OCI-LY1 (cell line): ENCODE measurements around the gene COL6A2.

Experiments
- H2AFZ ChIP-seq: fragments of 200-600 bp; sonication (generic), shearing (Covaris generic); 2 replicates; pipeline ENCODE4 v1.6.0; 2014; ENCODE audit warnings: antibody characterized with exemption, mild to moderate bottlenecking, low read length
- H3F3A ChIP-seq: fragments of 200-600 bp; sonication (generic), shearing (Covaris generic); 2 replicates; pipeline ENCODE4 v1.6.0; 2014; ENCODE audit warnings: mild to moderate bottlenecking, antibody characterized with exemption, low read length, moderate library complexity; ENCODE audit not compliant: insufficient read depth
- H3K27ac ChIP-seq: fragments of 200-600 bp; sonication (generic); 2 replicates; pipeline ENCODE4 v1.5.1; 2014; ENCODE audit warnings: low read length, mixed run types, mild to moderate bottlenecking, low read depth; ENCODE audit not compliant: poor library complexity, severe bottlenecking
- H3K27me3 ChIP-seq: fragments of 200-600 bp; sonication (generic); 2 replicates; pipeline ENCODE4 v1.6.0; 2014; ENCODE audit warnings: antibody characterized with exemption, mild to moderate bottlenecking, low read length, moderate library complexity; ENCODE audit not compliant: insufficient read depth
- H3K36me3 ChIP-seq: fragments of 200-600 bp; sonication (generic); 2 replicates; pipeline ENCODE4 v1.6.1; 2014; ENCODE audit warnings: mild to moderate bottlenecking, antibody characterized with exemption, low read length, moderate library complexity, mixed read lengths; ENCODE audit not compliant: insufficient read depth
- H3K4me1 ChIP-seq: fragments of 200-600 bp; sonication (generic); 2 replicates; pipeline ENCODE4 v1.5.1; 2014; ENCODE audit warnings: mild to moderate bottlenecking, low read length, moderate library complexity; ENCODE audit not compliant: insufficient read depth, severe bottlenecking
- H3K4me2 ChIP-seq: fragments of 200-600 bp; sonication (generic), shearing (Covaris generic); 2 replicates; pipeline ENCODE4 v1.6.1; 2014; ENCODE audit warnings: low read length
- H3K4me3 ChIP-seq: fragments of 200-600 bp; sonication (generic); 2 replicates; pipeline ENCODE4 v1.5.1; 2014; ENCODE audit warnings: low read length, low read depth, mild to moderate bottlenecking, mixed read lengths; ENCODE audit not compliant: poor library complexity, severe bottlenecking
- H3K79me2 ChIP-seq: fragments of 200-600 bp; shearing (Covaris generic); 2 replicates; pipeline ENCODE4 v1.6.1; 2016; ENCODE audit warnings: mixed run types, low read length, mixed read lengths; ENCODE audit not compliant: insufficient read depth
- H3K9ac ChIP-seq: fragments of 200-600 bp; sonication (generic), shearing (Covaris generic); 2 replicates; pipeline ENCODE4 v1.6.1; 2014; ENCODE audit warnings: mild to moderate bottlenecking, low read length, mixed read lengths
- H3K9me2 ChIP-seq: fragments of 200-600 bp; sonication (generic), shearing (Covaris generic); 2 replicates; pipeline ENCODE4 v1.6.1; 2014; ENCODE audit warnings: low read depth, mild to moderate bottlenecking, low read length, mixed read lengths
- H3K9me3 ChIP-seq: fragments of 200-600 bp; shearing (Covaris generic); 2 replicates; pipeline ENCODE4 v1.6.1; 2014; ENCODE audit warnings: low read length, mixed read lengths
- H4K20me1 ChIP-seq: fragments of 200-600 bp; sonication (generic), shearing (Covaris generic); 2 replicates; pipeline ENCODE4 v1.6.0; 2016; ENCODE audit warnings: mild to moderate bottlenecking, low read length; ENCODE audit not compliant: insufficient read depth
- EZH2 ChIP-seq: fragments of 200-600 bp; sonication (generic), shearing (Covaris generic); IDR thresholded peaks from 2 replicates; pipeline ENCODE4 v1.8.0; 2017; ENCODE audit warnings: borderline replicate concordance, mixed run types, mild to moderate bottlenecking, antibody characterized with exemption, low read length, moderate library complexity, mixed read lengths
- TF ChIP-seq, protein P1 (sequence below): fragments of 200-600 bp; sonication (generic), shearing (Covaris generic); IDR thresholded peaks from 2 replicates; pipeline ENCODE4 v1.5.1; 2017; ENCODE audit warnings: mild to moderate bottlenecking, antibody characterized with exemption, low read length, moderate library complexity, mixed read lengths

COL6A2 gene

GRCh38 chr21:46178961-46179360 lies 81.0 kb downstream of the COL6A2 start:
- TF ChIP-seq, protein P1, sequence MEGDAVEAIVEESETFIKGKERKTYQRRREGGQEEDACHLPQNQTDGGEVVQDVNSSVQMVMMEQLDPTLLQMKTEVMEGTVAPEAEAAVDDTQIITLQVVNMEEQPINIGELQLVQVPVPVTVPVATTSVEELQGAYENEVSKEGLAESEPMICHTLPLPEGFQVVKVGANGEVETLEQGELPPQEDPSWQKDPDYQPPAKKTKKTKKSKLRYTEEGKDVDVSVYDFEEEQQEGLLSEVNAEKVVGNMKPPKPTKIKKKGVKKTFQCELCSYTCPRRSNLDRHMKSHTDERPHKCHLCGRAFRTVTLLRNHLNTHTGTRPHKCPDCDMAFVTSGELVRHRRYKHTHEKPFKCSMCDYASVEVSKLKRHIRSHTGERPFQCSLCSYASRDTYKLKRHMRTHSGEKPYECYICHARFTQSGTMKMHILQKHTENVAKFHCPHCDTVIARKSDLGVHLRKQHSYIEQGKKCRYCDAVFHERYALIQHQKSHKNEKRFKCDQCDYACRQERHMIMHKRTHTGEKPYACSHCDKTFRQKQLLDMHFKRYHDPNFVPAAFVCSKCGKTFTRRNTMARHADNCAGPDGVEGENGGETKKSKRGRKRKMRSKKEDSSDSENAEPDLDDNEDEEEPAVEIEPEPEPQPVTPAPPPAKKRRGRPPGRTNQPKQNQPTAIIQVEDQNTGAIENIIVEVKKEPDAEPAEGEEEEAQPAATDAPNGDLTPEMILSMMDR: no peak
- TF ChIP-seq EZH2: no peak
- Histone ChIP-seq H3K79me2 (no peaks in the 10 kb centered on the region), H3K4me3 (no peak overlapping the region), H4K20me1 (no peaks in the 10 kb centered on the region), H3K4me1 (peaks cover 9% of the 10 kb centered on the region), H3K36me3 (no peaks in the 10 kb centered on the region; the same call in 1 of the 2 replicates), H2AFZ (no peak overlapping the region), H3K9ac (no peak overlapping the region), H3K9me3 (peaks cover 3% of the 10 kb centered on the region; the same call in 1 of the 2 replicates), H3K9me2 (no peaks in the 10 kb centered on the region), H3K27ac (no peak overlapping the region), H3K27me3 (no peaks in the 10 kb centered on the region; the same call in 1 of the 2 replicates), H3K4me2 (no peak overlapping the region), H3F3A (no peaks in the 10 kb centered on the region)
